A549 (cell line): ENCODE measurements around the gene LCE2A.

Experiments
- BCL3 ChIP-seq: fragments of >200 bp; sonication (Bioruptor Twin); formaldehyde crosslinking; IDR thresholded peaks from 3 replicates; pipeline ENCODE4 v1.6.1; 2016
- CTCF ChIP-seq: fragments of >200 bp; sonication (Bioruptor Twin); formaldehyde crosslinking; IDR thresholded peaks from 3 replicates; pipeline ENCODE4 v1.5.1; 2016
- E2F6 ChIP-seq: IDR thresholded peaks from 2 replicates; pipeline ENCODE4 v1.6.1; 2012; ENCODE audit warnings: low read depth, borderline replicate concordance
- JUNB ChIP-seq: fragments of >200 bp; sonication (Bioruptor Twin); formaldehyde crosslinking; IDR thresholded peaks from 2 replicates; pipeline ENCODE4 v1.6.1; 2016
- MAFK ChIP-seq: fragments of 450-650 bp; IDR thresholded peaks from 2 replicates; pipeline ENCODE4 v1.6.1; 2014; ENCODE audit not compliant: partially characterized antibody
- PBX3 ChIP-seq: IDR thresholded peaks from 2 replicates; pipeline ENCODE4 v1.6.1; 2012
- PHF8 ChIP-seq: fragments of 200-600 bp; sonication (generic); IDR thresholded peaks from 2 replicates; pipeline ENCODE4 v1.6.1; 2016; ENCODE audit warnings: low read depth, mild to moderate bottlenecking, antibody characterized with exemption, moderate library complexity, borderline replicate concordance
- POLR2A ChIP-seq: IDR thresholded peaks from 2 replicates; pipeline ENCODE4 v1.6.1; 2012; ENCODE audit warnings: mild to moderate bottlenecking, low read length
- REST ChIP-seq: fragments of 200-600 bp; sonication (generic); IDR thresholded peaks from 2 replicates; pipeline ENCODE4 v1.6.1; 2016; ENCODE audit warnings: antibody characterized with exemption, mild to moderate bottlenecking, moderate library complexity
- RNF2 ChIP-seq: fragments of 200-600 bp; sonication (generic); IDR thresholded peaks from 2 replicates; pipeline ENCODE4 v1.6.1; 2016; ENCODE audit warnings: low read depth, mild to moderate bottlenecking, antibody characterized with exemption, moderate library complexity, borderline replicate concordance
- TP53 ChIP-seq: fragments of 250-450 bp; sonication (Bioruptor Pico); IDR thresholded peaks from 2 replicates; pipeline ENCODE4 v1.5.0; 2021; ENCODE audit warnings: mild to moderate bottlenecking, moderate library complexity
- USF2 ChIP-seq: fragments of 450-650 bp; IDR thresholded peaks from 2 replicates; pipeline ENCODE4 v1.6.1; 2014; ENCODE audit warnings: antibody characterized with exemption

- no peak for TF ChIP-seq CTCF
- no peak for TF ChIP-seq REST
- TF ChIP-seq TP53 (CRISPR knock-in tag), result no peak
- no peak for TF ChIP-seq POLR2A
- TF ChIP-seq MAFK, result no peak
- no peak for TF ChIP-seq PHF8
- no peak for TF ChIP-seq USF2
- TF ChIP-seq BCL3, result no peak
- no peak for TF ChIP-seq PBX3
- no peak for TF ChIP-seq E2F6
- no peak for TF ChIP-seq JUNB
- TF ChIP-seq RNF2, result no peak
Observed at GRCh38 chr1:152658649-152659048, 39.5 kb upstream of the LCE2A start.
